Upper lobe of left lung (tissue), 4 donors: ENCODE data around the gene PLCG2.

ENCODE experiments used
- CTCF ChIP-seq, 6 experiments: fragments of 450-650 bp in 4 of 6; fragments of 200-600 bp in 2 of 6; sonication (generic) in 2 of 6; IDR thresholded peaks; one replicate each; pipeline ENCODE4 v1.5.1; 2016 to 2019; ENCODE audit warnings: antibody characterized with exemption in 6 of 6
- EP300 ChIP-seq, 4 donors: sonication (generic); formaldehyde crosslinking; IDR thresholded peaks; one replicate each; pipeline ENCODE4 v1.5.1; 2017; ENCODE audit warnings: antibody characterized with exemption in 4 of 4, control low read depth in 2 of 4
- POLR2A ChIP-seq, 4 donors: fragments of 450-650 bp; IDR thresholded peaks; one replicate each; pipeline ENCODE4 v1.5.1; 2016 to 2017; ENCODE audit warnings: antibody characterized with exemption in 4 of 4, mild to moderate bottlenecking in 2 of 4
- POLR2AphosphoS5 ChIP-seq, 2 donors: sonication (generic); formaldehyde crosslinking; IDR thresholded peaks; one replicate each; pipeline ENCODE4 v1.5.1; 2017; ENCODE audit warnings: antibody characterized with exemption in 2 of 2

GRCh38 chr16:81746566-81746965 lies 32.5 kb upstream of the PLCG2 start:
- no peak for TF ChIP-seq EP300 (IDR thresholded peaks at IDR 0.05)
- no peak for TF ChIP-seq CTCF (IDR thresholded peaks at IDR 0.05)
- no peak for TF ChIP-seq POLR2AphosphoS5 (IDR thresholded peaks at IDR 0.05)
- TF ChIP-seq POLR2A (IDR thresholded peaks at IDR 0.05) = no peak
